Psoas muscle (tissue), 8 donors: ENCODE results near the gene HOXC10. TPM values are rescaled to one million over a fixed set of nuclear protein-coding genes. Genes with fewer than 3 reads are reported as not detected.

Experiments
- ATAC-seq, 4 donors: fragments of 200-7000 bp; cut with Tn5 transposase; one replicate each; pipeline ENCODE4 v1.9.1; 2020; ENCODE audit warnings: moderate library complexity in 3 of 4, mild to moderate bottlenecking in 2 of 4
- DNase-seq, 2 donors: peaks; one replicate each; pipeline ENCODE4 v3.0.0-alpha.2; 2020
- H3K27ac ChIP-seq: fragments of 200-600 bp; one replicate; pipeline ENCODE4 v1.8.0; 2022
- H3K27me3 ChIP-seq, 3 donors: fragments of 200-600 bp in 1 of 3; one replicate each; pipeline versions ENCODE4 v1.6.1 to v1.8.0; 2013 to 2022; ENCODE audit warnings: low read length in 2 of 3, mild to moderate bottlenecking in 2 of 3, moderate library complexity in 1 of 3; ENCODE audit not compliant: insufficient read depth in 3 of 3
- H3K36me3 ChIP-seq, 2 donors: fragments of 200-600 bp in 1 of 2; one replicate each; pipeline versions ENCODE4 v1.6.1 to v1.8.0; 2013 to 2022; ENCODE audit warnings: low read depth in 1 of 2, mild to moderate bottlenecking in 1 of 2, moderate library complexity in 1 of 2; ENCODE audit not compliant: insufficient read depth in 1 of 2
- H3K4me1 ChIP-seq: fragments of 200-600 bp; one replicate; pipeline ENCODE4 v1.8.0; 2022
- H3K4me3 ChIP-seq: fragments of 200-600 bp; one replicate; pipeline ENCODE4 v1.8.0; 2022; ENCODE audit warnings: mild to moderate bottlenecking
- H3K9me3 ChIP-seq: fragments of 200-600 bp; one replicate; pipeline ENCODE4 v1.8.0; 2022
- CTCF ChIP-seq: fragments of 200-600 bp; IDR thresholded peaks from one replicate; pipeline ENCODE4 v1.8.0; 2022; ENCODE audit warnings: antibody characterized with exemption
- WGBS, 3 donors: extraction: QIAGEN DNeasy Blood & Tissue Kit; methylation state at CpG; one replicate each; pipeline versions ENCODE4 v1.1.6 to v1.1.7; 2013; 5-methylcytosine and 5-hydroxymethylcytosine counted together
- intact Hi-C, 2 donors: fragments of 100-400 bp; cut with DNase I; formaldehyde crosslinking; loops; one replicate each; pipeline versions ENCODE4 v1.11.0 to v1.14.2; 2022
- polyA plus RNA-seq, 3 donors: library from polyadenylated mRNA; stranded (reverse); fragments of 200-250 nt; gene quantifications; one replicate each; pipeline ENCODE4 v1.2.3, GENCODE V29; 2013
- total RNA-seq, 4 donors: library from RNA; stranded (reverse); fragmentation: NEBNext Ultra II Directional in 2 of 4; extraction: Animal tissue kit (Norgen Biotek cat#: 25700) in 2 of 4; gene quantifications; one replicate each; pipeline versions ENCODE4 v1.2.1 to v1.2.4, GENCODE V29; 2021 to 2023
- donor health status: healthy with polysubstance abuse.
- donor health status: DM: no; HTN: no; CAD: no; lungs with moderate emphysema.
- donor health status: Bipolar disorder and iron deficiency.
- donor health status: healthy.
- donor health status: DM: yes; HTN: yes; CAD: no.
- donor health status: DM: no; HTN: no; CAD: no.
- donor health status: DM: no; HTN: no; CAD: no.
- donor health status: DM: yes; HTN: yes; CAD: no.

The HOXC10 gene
- total and polyA plus RNA-seq, 7 donors: 3.0 to 129 (median 62.0) TPM

DNA sequence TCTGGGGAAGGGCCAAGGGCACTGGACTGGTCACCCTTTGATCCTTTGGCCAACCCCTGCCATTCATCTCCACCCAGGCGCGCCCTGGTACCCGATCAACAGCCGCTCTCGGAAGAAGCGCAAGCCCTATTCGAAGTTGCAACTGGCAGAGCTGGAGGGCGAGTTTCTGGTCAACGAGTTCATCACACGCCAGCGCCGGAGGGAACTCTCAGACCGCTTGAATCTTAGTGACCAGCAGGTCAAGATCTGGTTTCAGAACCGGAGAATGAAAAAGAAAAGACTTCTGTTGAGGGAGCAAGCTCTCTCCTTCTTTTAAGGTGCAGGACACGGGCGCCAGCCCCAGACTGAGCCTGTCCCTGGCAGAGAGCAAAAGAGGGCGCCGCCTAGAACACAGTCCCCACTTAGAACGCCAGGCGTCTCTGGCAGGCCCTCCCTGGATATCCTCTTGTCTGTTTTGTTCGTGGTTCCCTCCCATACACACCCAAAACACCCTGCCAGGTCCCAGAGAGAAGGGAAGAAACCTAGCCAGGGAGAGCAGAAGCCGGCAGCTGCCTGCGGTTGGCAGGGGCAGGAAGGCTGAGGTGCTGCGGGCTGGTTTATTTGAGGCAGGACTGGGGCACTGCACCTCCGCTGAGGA, 28.6 kb upstream of the HOXC10 start:
- no peak overlapping the region for H3K4me3 ChIP-seq
- no peaks in the 10 kb centered on the region for H3K9me3 ChIP-seq
- ATAC-seq: no peak
- no peak overlapping the region for H3K27ac ChIP-seq
- peak in 1 of 2 donors; percentile 48 for DNase-seq
- WGBS, 3 donors: 52 to 57% (median 56%) methylated on average over 25 of the region's 25 CpGs
- no peak for TF ChIP-seq CTCF
- peaks cover 0 to 100% (median 57%) of the 10 kb centered on the region in 3 donors for H3K27me3 ChIP-seq
- intact Hi-C loops: loop anchor here in 1 of 2 donors (10.0 kb wide), 1 partner anchor 172 kb away; no protein-coding TSS in a partner anchor
- no peaks in the 10 kb centered on the region for H3K4me1 ChIP-seq
- H3K36me3 ChIP-seq: no peaks in the 10 kb centered on the region

- Histone ChIP-seq H3K36me3 (no peaks in the 10 kb centered on the region), H3K27ac (no peak overlapping the region), H3K4me1 (no peaks in the 10 kb centered on the region), H3K27me3 (peaks cover 0 to 100% (median 52%) of the 10 kb centered on the region in 3 donors), H3K9me3 (no peaks in the 10 kb centered on the region), H3K4me3 (no peak overlapping the region)
- no peak for TF ChIP-seq CTCF
- intact Hi-C loops: loop anchor here in 1 of 2 donors (10.0 kb wide), 1 partner anchor 172 kb away; no protein-coding TSS in a partner anchor
- DNase-seq: peak in 1 of 2 donors; percentile 25
- 70 to 75% (median 73%) methylated on average over 9 to 11 of the region's 11 CpGs for WGBS, 3 donors
- no peak for ATAC-seq
These were observed 27.9 kb upstream of the HOXC10 start for GRCh38 chr12:53956914-53957536.

- H3K9me3 ChIP-seq: no peaks in the 10 kb centered on the region
- DNase-seq: no peak
- intact Hi-C loops: loop anchor here in 1 of 2 donors (10.0 kb wide), 1 partner anchor 173 kb away; no protein-coding TSS in a partner anchor
- ATAC-seq: no peak
- no peak overlapping the region for H3K4me3 ChIP-seq
- no peak for TF ChIP-seq CTCF
- H3K27ac ChIP-seq: no peak overlapping the region
- H3K36me3 ChIP-seq: no peaks in the 10 kb centered on the region
- no peaks in the 10 kb centered on the region for H3K4me1 ChIP-seq
- H3K27me3 ChIP-seq: peaks cover 0 to 98% (median 41%) of the 10 kb centered on the region in 3 donors
- 76 to 79% (median 78%) methylated on average over 3 of the region's 3 CpGs for whole genome bisulfite sequencing, 3 donors
These were observed 26.8 kb upstream of the HOXC10 start for GRCh38 chr12:53958128-53958527.

- TF ChIP-seq CTCF: no peak
- H3K36me3 ChIP-seq: no peaks in the 10 kb centered on the region
- H3K4me1 ChIP-seq: no peaks in the 10 kb centered on the region
- H3K4me3 ChIP-seq: no peak overlapping the region
- peaks cover 0 to 98% (median 36%) of the 10 kb centered on the region in 3 donors for H3K27me3 ChIP-seq
- no peak overlapping the region for H3K27ac ChIP-seq
- no peaks in the 10 kb centered on the region for H3K9me3 ChIP-seq
- intact Hi-C loops: loop anchor here in 1 of 2 donors (10.0 kb wide), 1 partner anchor 175 kb away; no protein-coding TSS in a partner anchor
- ATAC-seq (no peak), DNase-seq (no peak)
- 69 to 77% (median 73%) methylated on average over 4 of the region's 4 CpGs for WGBS, 3 donors
These were observed 25.6 kb upstream of the HOXC10 start for GRCh38 chr12:53959314-53959713.
